ENCODE results near the gene RBFOX2. TPM values are rescaled to one million over a fixed set of nuclear protein-coding genes. Genes with fewer than 3 reads are reported as not detected.
A peak's percentile ranks its signal among the peaks of the same experiment; 100 is the strongest.

RBFOX2 gene
- total and polyA plus RNA-seq, 2 experiments from 2014 or later, result 88.8 to 131 TPM

DNA sequence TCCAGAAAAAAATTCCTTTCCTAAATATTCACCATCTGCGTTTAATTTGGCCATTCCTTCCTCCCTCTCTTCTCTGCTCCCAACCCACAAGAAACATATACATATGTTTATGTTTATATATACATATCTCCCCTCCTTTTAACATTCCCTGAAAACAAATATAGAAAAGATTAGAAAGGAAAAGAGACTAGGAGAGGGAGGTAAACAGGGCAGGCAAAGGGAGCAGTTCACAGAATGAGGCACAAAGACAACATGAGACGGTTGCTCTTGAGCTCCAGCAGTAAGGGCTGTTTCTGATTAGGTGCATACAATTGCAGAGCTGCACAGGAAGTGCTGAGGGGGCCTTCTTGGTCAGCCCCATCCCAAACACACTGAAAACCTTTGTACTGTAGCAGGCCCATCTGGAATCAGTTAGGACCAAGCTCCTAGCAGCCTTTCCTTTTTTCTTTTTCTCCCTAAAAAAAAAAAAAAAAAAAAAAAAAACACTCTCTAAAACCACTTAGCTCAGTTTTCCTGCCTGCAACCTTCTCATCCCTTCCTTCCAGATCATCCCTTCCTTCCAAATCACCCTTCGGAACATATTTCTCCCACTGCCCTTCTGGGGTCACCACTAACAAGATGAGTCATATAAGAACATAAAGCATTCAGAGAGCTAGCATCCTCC, 57.0 kb downstream of the RBFOX2 start:
- peaks cover 12% of the 10 kb centered on the region; the same call in 1 of the 2 replicates for H4K20me1 ChIP-seq (replicated peaks; ENCODE audit: insufficient read depth)
- no peak overlapping the region for H3K27ac ChIP-seq (ENCODE audit: low read depth)
- peak; percentile 39 for ATAC-seq
- no peak for DNase-seq (ENCODE audit: low spot score)
- no peaks in the 10 kb centered on the region for H3F3A ChIP-seq (replicated peaks; ENCODE audit: low read depth)
- no peaks in the 10 kb centered on the region for H3K36me3 Mint-ChIP-seq (ENCODE audit: low read depth)
- H3K9me3 Mint-ChIP-seq, result no peaks in the 10 kb centered on the region
- H3K9me2 ChIP-seq (ENCODE audit: insufficient read depth), result no peaks in the 10 kb centered on the region
- no peaks in the 10 kb centered on the region for H3K36me3 ChIP-seq (ENCODE audit: insufficient read depth)
- H3K4me3 ChIP-seq, result no peak overlapping the region
- H3K27me3 Mint-ChIP-seq (ENCODE audit: insufficient read depth, low read depth, poor library complexity), result peaks cover 2% of the 10 kb centered on the region
- H3K4me1 ChIP-seq (ENCODE audit: insufficient read depth), result peaks cover 37% of the 10 kb centered on the region
- peak overlapping the region; percentile 19; the same call in 1 of the 2 replicates for H3K4me2 ChIP-seq
- H3K79me2 ChIP-seq (replicated peaks; ENCODE audit: insufficient read depth), result peaks cover 99% of the 10 kb centered on the region
- no peak for TF ChIP-seq POLR2AphosphoS5 (IDR thresholded peaks at IDR 0.05; ENCODE audit: low read depth)
- no peak for TF ChIP-seq EZH2phosphoT487 (IDR thresholded peaks at IDR 0.05; ENCODE audit: unreplicated experiment)
- TF ChIP-seq CREB1 (CRISPR knock-in tag; IDR thresholded peaks at IDR 0.05; ENCODE audit: low read depth), result no peak
- no peak for TF ChIP-seq EZH2 (IDR thresholded peaks at IDR 0.05; ENCODE audit: low read depth, unreplicated experiment)
- TF ChIP-seq NANOG (IDR thresholded peaks at IDR 0.05; ENCODE audit: borderline replicate concordance), result no peak
- TF ChIP-seq CTCF (conservative IDR thresholded peaks at IDR 0.05; ENCODE audit: low read depth in 2 of 2), result no peak
- no peak for TF ChIP-seq ZNF331 (CRISPR knock-in tag; IDR thresholded peaks at IDR 0.05; ENCODE audit: low read depth)
- no peak for TF ChIP-seq ZNF114 (CRISPR knock-in tag; IDR thresholded peaks at IDR 0.05)
- no peak for TF ChIP-seq ZNF462 (CRISPR knock-in tag; IDR thresholded peaks at IDR 0.05)
- no peak for TF ChIP-seq STAT1 (IDR thresholded peaks at IDR 0.05; ENCODE audit: unreplicated experiment)
- TF ChIP-seq, protein P1, sequence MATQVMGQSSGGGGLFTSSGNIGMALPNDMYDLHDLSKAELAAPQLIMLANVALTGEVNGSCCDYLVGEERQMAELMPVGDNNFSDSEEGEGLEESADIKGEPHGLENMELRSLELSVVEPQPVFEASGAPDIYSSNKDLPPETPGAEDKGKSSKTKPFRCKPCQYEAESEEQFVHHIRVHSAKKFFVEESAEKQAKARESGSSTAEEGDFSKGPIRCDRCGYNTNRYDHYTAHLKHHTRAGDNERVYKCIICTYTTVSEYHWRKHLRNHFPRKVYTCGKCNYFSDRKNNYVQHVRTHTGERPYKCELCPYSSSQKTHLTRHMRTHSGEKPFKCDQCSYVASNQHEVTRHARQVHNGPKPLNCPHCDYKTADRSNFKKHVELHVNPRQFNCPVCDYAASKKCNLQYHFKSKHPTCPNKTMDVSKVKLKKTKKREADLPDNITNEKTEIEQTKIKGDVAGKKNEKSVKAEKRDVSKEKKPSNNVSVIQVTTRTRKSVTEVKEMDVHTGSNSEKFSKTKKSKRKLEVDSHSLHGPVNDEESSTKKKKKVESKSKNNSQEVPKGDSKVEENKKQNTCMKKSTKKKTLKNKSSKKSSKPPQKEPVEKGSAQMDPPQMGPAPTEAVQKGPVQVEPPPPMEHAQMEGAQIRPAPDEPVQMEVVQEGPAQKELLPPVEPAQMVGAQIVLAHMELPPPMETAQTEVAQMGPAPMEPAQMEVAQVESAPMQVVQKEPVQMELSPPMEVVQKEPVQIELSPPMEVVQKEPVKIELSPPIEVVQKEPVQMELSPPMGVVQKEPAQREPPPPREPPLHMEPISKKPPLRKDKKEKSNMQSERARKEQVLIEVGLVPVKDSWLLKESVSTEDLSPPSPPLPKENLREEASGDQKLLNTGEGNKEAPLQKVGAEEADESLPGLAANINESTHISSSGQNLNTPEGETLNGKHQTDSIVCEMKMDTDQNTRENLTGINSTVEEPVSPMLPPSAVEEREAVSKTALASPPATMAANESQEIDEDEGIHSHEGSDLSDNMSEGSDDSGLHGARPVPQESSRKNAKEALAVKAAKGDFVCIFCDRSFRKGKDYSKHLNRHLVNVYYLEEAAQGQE (IDR thresholded peaks at IDR 0.05; ENCODE audit: unreplicated experiment), result no peak
- no peak for TF ChIP-seq ETS1 (IDR thresholded peaks at IDR 0.05)
- no peak for TF ChIP-seq JUNB (IDR thresholded peaks at IDR 0.05; ENCODE audit: unreplicated experiment)
- H3K4me1 Mint-ChIP-seq, result peaks cover 56% of the 10 kb centered on the region
- no peaks in the 10 kb centered on the region for H3K27me3 ChIP-seq (ENCODE audit: insufficient read depth)
- H3K4me3 Mint-ChIP-seq, result peak overlapping the region; percentile 8; the same call in 1 of the 3 replicates
- H3K27ac Mint-ChIP-seq, result peak overlapping the region; percentile 63
- no peak overlapping the region for H2AFZ ChIP-seq

All from GM23338 (cell line).